CD8-positive, alpha-beta memory T cell (primary cell): ENCODE data around the gene GFER. TPM values are rescaled to one million over a fixed set of nuclear protein-coding genes. Genes with fewer than 3 reads are reported as not detected.

Experiments
- CTCF ChIA-PET: fragments of 350-600 bp; sonication (Branson Sonifier 250); formaldehyde crosslinking; loops from one replicate; lab custom pipeline; 2021; ENCODE audit warnings: antibody characterized with exemption; lab: Charles Lee
- POLR2A ChIA-PET: fragments of 350-600 bp; sonication (Branson Sonifier 250); formaldehyde crosslinking; loops from one replicate; lab custom pipeline; 2021; ENCODE audit warnings: antibody characterized with exemption; lab: Charles Lee
- DNase-seq, 5 donors: peaks; one replicate each; pipeline versions ENCODE4 v3.0.0 to v3.0.0-alpha.2; 2020 to 2022; ENCODE audit warnings: mixed read lengths in 1 of 5
- H3K27ac ChIP-seq: one replicate; pipeline ENCODE4 v1.7.0; 2013; ENCODE audit warnings: low read depth, mild to moderate bottlenecking, low read length, moderate library complexity
- H3K27me3 ChIP-seq: 2 replicates; pipeline ENCODE4 v1.7.0; 2013; ENCODE audit warnings: low read length, mild to moderate bottlenecking; ENCODE audit not compliant: insufficient read depth, poor library complexity, severe bottlenecking
- H3K36me3 ChIP-seq: 2 replicates; pipeline ENCODE4 v1.7.0; 2013; ENCODE audit warnings: mild to moderate bottlenecking, low read length, moderate library complexity; ENCODE audit not compliant: insufficient read depth
- H3K4me1 ChIP-seq: 2 replicates; pipeline ENCODE4 v1.7.0; 2013; ENCODE audit warnings: mild to moderate bottlenecking, low read length, moderate library complexity; ENCODE audit not compliant: insufficient read depth
- H3K4me3 ChIP-seq: 2 replicates; pipeline ENCODE4 v1.7.0; 2013; ENCODE audit warnings: mild to moderate bottlenecking, low read length
- H3K9me3 ChIP-seq: 2 replicates; pipeline ENCODE4 v1.7.0; 2013; ENCODE audit warnings: mild to moderate bottlenecking, low read length
- H3K27ac Mint-ChIP-seq, 8 donors: one replicate each; pipeline ENCODE4 v1.8.0; 2020 to 2021; ENCODE audit warnings: mixed read lengths in 8 of 8, mild to moderate bottlenecking in 6 of 8, inconsistent platforms in 3 of 8, moderate library complexity in 3 of 8
- H3K27me3 Mint-ChIP-seq, 2 donors: one replicate each; pipeline ENCODE4 v1.8.0; 2020 to 2021; ENCODE audit warnings: mixed read lengths in 2 of 2, mild to moderate bottlenecking in 1 of 2, moderate library complexity in 1 of 2
- H3K36me3 Mint-ChIP-seq, 3 donors: one replicate each; pipeline ENCODE4 v1.8.0; 2020 to 2021; ENCODE audit warnings: mixed read lengths in 3 of 3, inconsistent platforms in 1 of 3, mild to moderate bottlenecking in 1 of 3
- H3K4me1 Mint-ChIP-seq, 3 donors: one replicate each; pipeline ENCODE4 v1.8.0; 2020 to 2021; ENCODE audit warnings: mixed read lengths in 3 of 3, inconsistent platforms in 1 of 3, mild to moderate bottlenecking in 1 of 3
- H3K4me3 Mint-ChIP-seq, 7 donors: one replicate each; pipeline ENCODE4 v1.8.0; 2020 to 2021; ENCODE audit warnings: mixed read lengths in 7 of 7, mild to moderate bottlenecking in 6 of 7, moderate library complexity in 4 of 7, inconsistent platforms in 2 of 7
- H3K9me3 Mint-ChIP-seq, 5 donors: one replicate each; pipeline ENCODE4 v1.8.0; 2020 to 2022; ENCODE audit warnings: mixed read lengths in 5 of 5, mild to moderate bottlenecking in 3 of 5, moderate library complexity in 2 of 5, inconsistent platforms in 1 of 5
- polyA plus RNA-seq: library from polyadenylated mRNA; unstranded; fragments of 300-500 nt; fragmentation: Illumina TruSeq; gene quantifications from one replicate; pipeline ENCODE4 v1.2.3, GENCODE V29; 2021
- total RNA-seq, 2 experiments: library from RNA; stranded (reverse); gene quantifications; one replicate each; pipeline ENCODE4 v1.2.3, GENCODE V29; 2021

GFER gene
- total and polyA plus RNA-seq, 3 experiments from 2014 or later = 38.4 to 50.1 (median 41.7) TPM

DNA sequence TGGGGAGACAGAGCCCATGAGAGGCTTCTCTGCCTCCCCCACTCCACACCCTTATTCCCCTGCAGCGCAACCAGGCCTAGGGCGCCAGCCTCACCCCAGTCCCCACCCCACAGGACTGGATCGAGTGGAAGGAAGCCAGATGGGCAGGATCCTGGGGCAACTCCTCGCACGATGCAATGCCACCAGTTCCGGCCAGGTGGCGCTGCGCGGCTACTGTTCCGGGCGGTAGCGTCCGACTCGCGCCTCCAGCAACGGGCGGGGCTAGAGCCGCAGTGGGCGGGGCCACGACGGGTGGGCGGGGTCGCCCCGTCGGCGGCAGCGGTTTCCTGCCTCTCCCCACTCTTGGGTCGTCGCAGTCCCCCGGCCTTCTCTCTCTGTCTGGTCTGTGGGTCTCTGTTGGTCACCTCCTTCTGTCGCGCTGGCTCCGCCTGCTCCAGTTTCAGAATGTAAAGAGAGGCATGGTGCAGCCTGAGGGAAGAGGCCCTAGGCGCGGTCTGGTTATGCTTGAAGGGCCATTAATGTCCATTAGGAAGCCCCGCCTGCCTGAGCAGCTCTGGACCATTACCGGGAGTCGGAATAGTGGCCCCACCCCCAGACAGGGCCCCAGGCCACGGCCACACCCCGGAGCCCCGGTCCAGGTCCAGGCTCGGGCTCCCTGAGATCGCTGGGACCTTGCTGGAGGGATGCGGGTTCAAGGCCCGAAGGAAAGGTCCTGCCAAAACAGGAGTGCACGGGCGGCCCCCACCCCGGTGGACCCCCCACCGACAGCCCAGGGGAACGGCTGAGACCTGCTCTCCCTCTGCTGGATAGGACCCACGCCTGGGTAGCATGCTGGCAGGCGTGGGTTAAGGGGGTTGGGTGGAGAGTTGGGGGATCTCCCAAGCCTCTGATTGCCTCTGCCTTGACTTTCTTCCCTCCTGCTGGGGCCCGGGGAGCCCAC is 39.4 kb downstream of the GFER start:
- H3K4me3 Mint-ChIP-seq = peak overlapping the region; percentile 56 to 91 (median 70)
- peak overlapping the region; percentile 25 for H3K27ac ChIP-seq
- H3K4me3 ChIP-seq = peak overlapping the region; percentile 50
- H3K27ac Mint-ChIP-seq = peak overlapping the region in 6 of 8 donors; percentile 54 to 84 (median 78)
- no peaks in the 10 kb centered on the region for H3K9me3 ChIP-seq
- H3K4me1 ChIP-seq = peaks cover 31% of the 10 kb centered on the region
- CTCF ChIA-PET = interaction anchor here (0.9 to 6.2 kb wide), 14 partner anchors 9 to 130 kb away, joined by 3 to 78 read pairs (median 3); partner anchors contain the start of genes NTHL1, TRAF7 and TSC2
- no peaks in the 10 kb centered on the region for H3K36me3 Mint-ChIP-seq
- H3K36me3 ChIP-seq = no peaks in the 10 kb centered on the region
- peaks cover 18 to 28% of the 10 kb centered on the region in 2 donors for H3K27me3 Mint-ChIP-seq
- POLR2A ChIA-PET = interaction anchor here (0.6 to 1.8 kb wide), 6 partner anchors 25 to 406 kb away, joined by 3 to 6 read pairs (median 3); partner anchors contain the start of genes NTHL1, RPS2, TRAF7 and TSC2
- peaks cover 11 to 31% (median 18%) of the 10 kb centered on the region in 3 donors for H3K4me1 Mint-ChIP-seq
- DNase-seq = peak; percentile 89 to 95 (median 95)
- no peaks in the 10 kb centered on the region for H3K9me3 Mint-ChIP-seq
- H3K27me3 ChIP-seq = peaks cover 15% of the 10 kb centered on the region

DNA sequence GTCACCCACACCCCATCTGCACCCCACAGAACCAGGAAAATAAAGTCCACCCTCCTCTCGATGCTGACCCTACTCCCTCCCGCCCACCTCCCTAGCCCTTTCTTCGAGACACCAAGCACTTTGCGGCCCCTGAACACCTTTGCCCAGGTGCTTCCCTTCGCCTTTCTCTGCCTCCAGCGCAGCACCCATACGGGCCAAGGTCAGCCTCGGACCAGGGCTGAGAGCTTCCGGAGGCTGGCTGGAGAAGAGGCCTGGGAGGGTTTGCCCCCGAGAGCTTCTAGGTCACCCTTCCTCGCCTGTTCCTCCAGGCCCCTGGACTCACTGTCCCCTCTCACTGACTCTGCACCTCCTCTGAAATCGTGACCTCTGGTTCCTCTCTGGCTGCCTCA is 40.0 kb downstream of the GFER start:
- H3K4me3 Mint-ChIP-seq = peak overlapping the region in 2 of 7 donors; percentile 18 to 38
- POLR2A ChIA-PET = interaction anchor here (1.0 kb wide), 1 partner anchor 32 kb away, joined by 3 read pairs; no protein-coding TSS in a partner anchor
- H3K27me3 ChIP-seq = peaks cover 15% of the 10 kb centered on the region
- peaks cover 14 to 25% of the 10 kb centered on the region in 2 donors for H3K27me3 Mint-ChIP-seq
- CTCF ChIA-PET = interaction anchor here (1.0 to 6.2 kb wide), 4 partner anchors 116 to 129 kb away, joined by 3 to 78 read pairs (median 5); no protein-coding TSS in a partner anchor
- peaks cover 31% of the 10 kb centered on the region for H3K4me1 ChIP-seq
- no peak overlapping the region for H3K27ac ChIP-seq
- no peak for DNase-seq
- H3K9me3 Mint-ChIP-seq = no peaks in the 10 kb centered on the region
- H3K36me3 Mint-ChIP-seq = no peaks in the 10 kb centered on the region
- H3K36me3 ChIP-seq = no peaks in the 10 kb centered on the region
- H3K27ac Mint-ChIP-seq = peak overlapping the region in 2 of 8 donors; percentile 50 to 55
- no peak overlapping the region for H3K4me3 ChIP-seq
- H3K4me1 Mint-ChIP-seq = peaks cover 11 to 31% (median 18%) of the 10 kb centered on the region in 3 donors
- H3K9me3 ChIP-seq = no peaks in the 10 kb centered on the region

DNA sequence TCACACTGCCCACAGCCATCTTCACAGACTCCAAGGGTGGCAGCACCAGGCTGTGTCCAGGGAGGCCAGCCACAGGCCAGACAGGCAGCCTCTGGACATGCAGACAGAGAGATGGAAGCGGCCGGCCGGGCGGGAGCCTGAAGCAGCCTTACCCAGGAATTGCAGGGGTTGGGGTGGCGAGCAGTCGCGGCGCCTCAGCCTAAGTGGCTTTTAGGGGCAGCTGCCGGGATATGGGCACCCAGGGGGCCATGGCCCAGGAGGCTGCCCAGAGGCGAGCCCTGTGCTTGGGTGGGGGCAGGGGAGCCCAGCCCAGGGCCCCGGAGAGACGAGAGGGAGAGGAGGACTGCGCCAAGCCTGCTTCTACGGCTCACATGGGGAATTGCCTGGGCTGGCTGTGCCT is 41.3 kb downstream of the GFER start:
- H3K27me3 Mint-ChIP-seq = peaks cover 14 to 21% of the 10 kb centered on the region in 2 donors
- peaks cover 26% of the 10 kb centered on the region for H3K4me1 ChIP-seq
- no peak overlapping the region for H3K4me3 ChIP-seq
- no peaks in the 10 kb centered on the region for H3K36me3 ChIP-seq
- CTCF ChIA-PET = interaction anchor here (1.0 to 6.2 kb wide), 4 partner anchors 22 to 128 kb away, joined by 3 to 78 read pairs (median 4); no protein-coding TSS in a partner anchor
- H3K4me1 Mint-ChIP-seq = peaks cover 11 to 31% (median 18%) of the 10 kb centered on the region in 3 donors
- POLR2A ChIA-PET = interaction anchor here (0.5 kb wide), 1 partner anchor 124 kb away, joined by 6 read pairs; no protein-coding TSS in a partner anchor
- peak overlapping the region in 2 of 7 donors; percentile 28 to 52 for H3K4me3 Mint-ChIP-seq
- H3K9me3 ChIP-seq = no peaks in the 10 kb centered on the region
- H3K27ac Mint-ChIP-seq = no peak overlapping the region
- H3K27me3 ChIP-seq = peaks cover 5% of the 10 kb centered on the region
- DNase-seq = no peak
- H3K27ac ChIP-seq = no peak overlapping the region
- H3K9me3 Mint-ChIP-seq = no peaks in the 10 kb centered on the region
- H3K36me3 Mint-ChIP-seq = no peaks in the 10 kb centered on the region

DNA sequence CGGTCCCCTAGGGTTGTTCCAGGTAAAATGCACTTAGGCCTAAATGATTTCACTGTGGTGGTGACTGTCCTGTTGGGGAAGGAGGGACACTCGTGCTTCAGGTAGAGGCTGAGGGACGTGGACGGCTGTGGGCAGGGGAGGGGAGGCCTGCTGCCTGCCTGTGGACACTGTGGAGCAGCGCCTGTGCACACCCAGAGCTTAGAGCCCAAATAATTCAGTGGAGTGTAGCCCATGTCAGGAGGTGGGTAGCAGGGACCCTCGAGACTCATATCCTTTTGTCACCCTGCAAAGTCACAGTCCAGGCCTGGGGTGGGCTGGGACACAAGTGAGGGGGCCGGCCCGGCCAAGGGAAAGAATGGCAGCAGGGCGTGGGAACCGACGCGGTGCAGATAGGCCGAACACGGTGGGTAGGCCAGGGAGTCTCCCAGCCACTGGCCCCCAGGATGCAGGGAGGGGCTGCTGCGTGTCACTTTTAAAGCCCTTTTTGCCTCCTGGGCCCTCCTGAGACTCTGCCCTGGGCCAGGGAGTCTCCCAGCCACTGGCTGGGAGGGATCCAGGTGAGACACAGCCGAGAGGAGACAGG is 42.0 kb downstream of the GFER start:
- no peaks in the 10 kb centered on the region for H3K9me3 ChIP-seq
- Mint-ChIP-seq H3K27me3 (peaks cover 10 to 14% of the 10 kb centered on the region in 2 donors), H3K4me3 (peak overlapping the region in 5 of 7 donors; percentile 28 to 63 (median 53)), H3K27ac (peak overlapping the region in 1 of 8 donors; percentile 91), H3K9me3 (no peaks in the 10 kb centered on the region), H3K4me1 (peaks cover 11 to 26% (median 18%) of the 10 kb centered on the region in 3 donors), H3K36me3 (no peaks in the 10 kb centered on the region)
- H3K27me3 ChIP-seq = peaks cover 5% of the 10 kb centered on the region
- H3K36me3 ChIP-seq = no peaks in the 10 kb centered on the region
- ChIA-PET POLR2A (no interaction called here), CTCF (interaction anchor here (6.2 kb wide), 1 partner anchor 114 kb away, joined by 78 read pairs; no protein-coding TSS in a partner anchor)
- H3K27ac ChIP-seq = no peak overlapping the region
- H3K4me3 ChIP-seq = no peak overlapping the region
- DNase-seq = no peak
- H3K4me1 ChIP-seq = peaks cover 25% of the 10 kb centered on the region

DNA sequence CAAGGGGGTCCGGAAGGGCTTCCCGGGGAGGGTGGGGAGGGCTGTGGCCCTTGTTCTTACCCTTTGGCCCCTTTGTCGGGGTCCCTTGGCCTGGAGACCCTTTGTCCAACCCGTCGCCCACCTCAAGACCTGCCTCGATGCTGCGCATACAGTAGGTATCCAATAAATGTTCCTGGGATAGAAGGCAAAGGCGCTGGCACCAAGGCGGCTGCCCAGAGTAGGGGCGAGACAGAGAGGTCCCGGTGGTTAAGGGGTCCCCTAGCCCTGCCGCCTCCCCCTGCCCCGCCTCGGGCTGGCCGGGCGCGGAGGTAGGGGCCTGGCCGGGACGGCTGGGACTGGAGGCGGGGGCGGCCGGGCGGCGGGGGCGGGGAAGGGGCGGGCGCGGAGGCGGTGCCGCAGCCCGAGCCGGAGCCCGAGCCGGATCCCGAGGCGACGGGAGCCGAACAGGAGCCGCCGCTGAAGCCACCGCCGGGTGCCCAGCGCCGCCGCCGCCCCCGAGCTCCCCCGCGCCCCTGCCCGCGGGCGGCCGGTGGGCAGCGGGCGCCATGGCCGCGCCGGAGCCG is 42.5 kb downstream of the GFER start, which contains the start of gene NHERF2:
NHERF2 (plus strand) TSS at position 442 of the 563 bp plus-strand sequence; CDS start at position 546, 104 bp downstream.
- peak within 1 kb of the TSS; percentile 80 to 89 (median 80) for H3K4me3 Mint-ChIP-seq
- CTCF ChIA-PET = interaction anchor here (1.8 kb wide), 1 partner anchor 114 kb away, joined by 9 read pairs; no protein-coding TSS in a partner anchor
- peak within 1 kb of the TSS in 5 of 8 donors; percentile 23 to 91 (median 51) for H3K27ac Mint-ChIP-seq
- H3K27ac ChIP-seq = peak within 1 kb of the TSS; percentile 1
- H3K9me3 Mint-ChIP-seq = no peaks in the 10 kb centered on the region
- no peaks in the 10 kb centered on the region for H3K36me3 Mint-ChIP-seq
- POLR2A ChIA-PET = no interaction called here
- H3K36me3 ChIP-seq = no peaks in the 10 kb centered on the region
- peaks cover 7 to 8% of the 10 kb centered on the region in 2 donors for H3K27me3 Mint-ChIP-seq
- peak in 4 of 5 donors; percentile 21 to 39 (median 25) for DNase-seq
- peaks cover 11 to 26% (median 18%) of the 10 kb centered on the region in 3 donors for H3K4me1 Mint-ChIP-seq
- H3K9me3 ChIP-seq = no peaks in the 10 kb centered on the region
- peaks cover 25% of the 10 kb centered on the region for H3K4me1 ChIP-seq
- H3K4me3 ChIP-seq = no peak within 1 kb of the TSS
- H3K27me3 ChIP-seq = peaks cover 5% of the 10 kb centered on the region

DNA sequence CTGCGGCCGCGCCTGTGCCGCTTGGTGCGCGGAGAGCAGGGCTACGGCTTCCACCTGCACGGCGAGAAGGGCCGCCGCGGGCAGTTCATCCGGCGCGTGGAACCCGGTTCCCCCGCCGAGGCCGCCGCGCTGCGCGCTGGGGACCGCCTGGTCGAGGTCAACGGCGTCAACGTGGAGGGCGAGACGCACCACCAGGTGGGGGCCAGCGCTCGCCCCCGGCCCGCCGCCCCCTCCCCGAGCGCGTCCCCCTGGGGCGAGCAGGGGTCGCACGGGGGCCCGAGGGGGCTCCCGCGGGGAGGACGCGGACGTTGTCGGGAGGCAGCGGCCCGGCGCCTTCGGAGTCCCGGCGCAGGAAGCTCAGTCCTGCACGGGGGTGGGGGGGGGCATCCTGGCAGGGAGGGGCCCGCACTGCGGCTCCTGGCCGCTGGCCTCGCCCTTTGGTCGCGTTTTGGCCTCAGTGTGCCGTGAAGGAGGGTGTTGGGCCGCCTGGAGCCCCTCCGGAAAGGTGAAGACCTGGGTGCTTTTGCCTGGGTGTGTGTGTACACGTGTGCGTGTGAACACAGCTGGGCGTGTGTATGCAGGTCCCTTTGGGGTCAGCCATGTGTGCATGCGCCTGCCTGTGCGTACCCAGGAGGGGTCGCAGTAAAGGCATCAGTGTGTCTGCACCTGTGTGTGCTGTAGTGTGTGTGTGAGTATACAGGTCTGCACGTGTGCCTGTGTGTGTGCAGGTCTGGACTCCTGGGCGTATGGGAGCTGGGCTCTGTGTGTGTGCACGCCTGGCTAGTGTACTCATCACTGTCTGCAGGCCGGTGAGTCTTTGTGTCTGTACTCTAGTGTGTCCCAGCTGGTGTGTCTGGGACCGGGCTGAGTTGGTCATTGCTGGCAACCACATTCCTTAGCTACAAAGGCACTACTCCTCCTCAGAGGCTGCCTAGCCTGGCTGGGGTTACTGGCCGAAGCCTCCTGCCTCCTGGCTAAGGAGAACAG is 43.3 kb downstream of the GFER start:
- Histone ChIP-seq H3K4me3 (no peak overlapping the region), H3K27ac (peak overlapping the region; percentile 1), H3K27me3 (peaks cover 5% of the 10 kb centered on the region), H3K36me3 (no peaks in the 10 kb centered on the region), H3K9me3 (no peaks in the 10 kb centered on the region), H3K4me1 (peaks cover 25% of the 10 kb centered on the region)
- ChIA-PET POLR2A (no interaction called here), CTCF (interaction anchor here (1.3 to 1.8 kb wide), 2 partner anchors 113 to 125 kb away, joined by 4 to 9 read pairs; no protein-coding TSS in a partner anchor)
- no peaks in the 10 kb centered on the region for H3K9me3 Mint-ChIP-seq
- peak overlapping the region in 4 of 8 donors; percentile 23 to 60 (median 50) for H3K27ac Mint-ChIP-seq
- peaks cover 4 to 5% of the 10 kb centered on the region in 2 donors for H3K27me3 Mint-ChIP-seq
- peak overlapping the region; percentile 80 to 89 (median 80) for H3K4me3 Mint-ChIP-seq
- H3K36me3 Mint-ChIP-seq = no peaks in the 10 kb centered on the region
- peak in 2 of 5 donors; percentile 7 to 32 for DNase-seq
- H3K4me1 Mint-ChIP-seq = peaks cover 11 to 26% (median 18%) of the 10 kb centered on the region in 3 donors
